Erythroblast (primary cell): Measurements from ENCODE around the gene ACACB.

ENCODE experiments used
- GATA1 ChIP-seq: IDR thresholded peaks from 2 replicates; pipeline ENCODE4 v1.6.1; 2011; ENCODE audit warnings: low read depth, mild to moderate bottlenecking, control low read depth, low read length, moderate library complexity
- POLR2A ChIP-seq: IDR thresholded peaks from 2 replicates; pipeline ENCODE4 v1.6.1; 2011; ENCODE audit warnings: mild to moderate bottlenecking, low read length

DNA sequence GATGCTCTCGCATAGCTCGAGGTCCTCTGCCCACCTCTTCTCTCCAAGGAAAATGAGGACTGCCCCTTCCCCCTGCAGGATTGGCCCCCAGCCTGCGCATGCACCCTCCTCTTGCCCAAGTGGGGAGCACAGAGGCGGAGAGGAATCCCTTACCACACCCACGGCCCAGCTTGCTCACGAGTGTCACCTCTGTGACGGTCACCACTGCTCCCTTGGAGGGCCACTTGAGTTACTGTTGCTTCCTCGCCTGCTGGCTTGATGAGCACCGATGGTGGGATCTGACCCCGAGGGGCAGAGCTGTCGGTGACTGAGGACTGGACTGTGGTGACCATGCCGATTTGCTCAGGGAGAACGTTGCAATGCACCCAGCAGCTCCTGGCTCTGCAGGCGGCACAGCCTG is 151.0 kb downstream of the ACACB start:
- TF ChIP-seq POLR2A (no peak), GATA1 (no peak)
